BLaER1 treated with 17β-estradiol and CSF1 and Interleukin-3, amounts not matched to agents 10 nM and 100 nM (cell line): Measurements from ENCODE around the gene FBN3.
"Not testable (repeated sequence)": the region's sequence is repeated elsewhere in the genome, so short reads cannot be mapped to it uniquely, and the experiment has no call there.

Experiments used
- H3K27ac ChIP-seq, 11 experiments: shearing (Covaris generic); formaldehyde crosslinking; 2 replicates each; pipeline ENCODE4 v1.8.1; 2022
- H3K27me3 ChIP-seq, 11 experiments: shearing (Covaris generic); formaldehyde crosslinking; 2 replicates each; pipeline ENCODE4 v1.8.1; 2022
- H3K36me3 ChIP-seq, 11 experiments: shearing (Covaris generic); formaldehyde crosslinking; 2 replicates each; pipeline ENCODE4 v1.8.1; 2022
- H3K4me1 ChIP-seq, 10 experiments: shearing (Covaris generic); formaldehyde crosslinking; 2 replicates each; pipeline ENCODE4 v1.8.1; 2022
- H3K4me2 ChIP-seq, 11 experiments: shearing (Covaris generic); formaldehyde crosslinking; 2 replicates each; pipeline ENCODE4 v1.8.1; 2022
- H3K4me3 ChIP-seq, 10 experiments: shearing (Covaris generic); formaldehyde crosslinking; 2 replicates each; pipeline ENCODE4 v1.8.1; 2022
- H3K9ac ChIP-seq, 11 experiments: shearing (Covaris generic); formaldehyde crosslinking; 2 replicates each; pipeline ENCODE4 v1.8.1; 2022
- H3K9me3 ChIP-seq, 11 experiments: shearing (Covaris generic); formaldehyde crosslinking; replicated peaks in 1 of 11; 2 replicates each; pipeline ENCODE4 v1.8.1; 2022
- H4K20me1 ChIP-seq, 11 experiments: shearing (Covaris generic); formaldehyde crosslinking; 2 replicates each; pipeline ENCODE4 v1.8.1; 2022
- Cebpa-rat ChIP-seq, 11 experiments: shearing (Covaris generic); IDR thresholded peaks; 2 replicates each; pipeline ENCODE4 v1.8.1; 2022

FBN3 gene

GRCh38 chr19:8045872-8046568, 103.4 kb downstream of the FBN3 start:
- Histone ChIP-seq H3K4me1 (peaks cover 2 to 28% (median 21%) of the 10 kb centered on the region in 10 experiments), H3K9ac (no peak overlapping the region), H3K36me3 (no peaks in the 10 kb centered on the region), H4K20me1 (no peaks in the 10 kb centered on the region), H3K27ac (no peak overlapping the region), H3K4me2 (no peak overlapping the region), H3K9me3 (no peaks in the 10 kb centered on the region), H3K27me3 (no peaks in the 10 kb centered on the region), H3K4me3 (no peak overlapping the region)
- TF ChIP-seq Cebpa-rat (IDR thresholded peaks at IDR 0.05) = no peak

DNA sequence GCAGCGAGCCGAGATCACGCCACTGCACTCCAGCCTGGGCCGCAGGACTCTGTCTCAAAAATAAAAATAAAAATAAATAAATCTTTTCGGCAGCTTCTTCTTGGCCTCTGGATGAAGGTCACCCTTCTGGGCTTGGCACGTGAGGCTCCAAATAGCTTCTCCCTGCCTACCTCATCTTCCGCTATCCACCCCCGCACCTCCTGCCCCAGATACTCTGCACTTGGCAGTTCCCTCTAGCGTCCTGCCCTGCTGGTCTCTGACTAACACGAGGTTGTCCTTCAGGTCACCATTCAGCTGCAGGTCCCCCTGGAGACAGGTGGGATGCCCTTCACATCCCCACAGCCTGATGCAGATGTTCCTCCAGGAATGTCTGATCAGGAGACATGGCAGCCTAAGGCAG, 105.4 kb downstream of the FBN3 start:
- H3K27ac ChIP-seq = no peak overlapping the region
- no peak for TF ChIP-seq Cebpa-rat (IDR thresholded peaks at IDR 0.05)
- no peaks in the 10 kb centered on the region for H3K36me3 ChIP-seq
- no peaks in the 10 kb centered on the region for H4K20me1 ChIP-seq
- no peak overlapping the region for H3K9ac ChIP-seq
- H3K4me2 ChIP-seq = no peak overlapping the region
- no peak overlapping the region for H3K4me3 ChIP-seq
- peaks cover 0 to 20% (median 13%) of the 10 kb centered on the region in 10 experiments; a peak in 13 of 20 replicates for H3K4me1 ChIP-seq
- H3K9me3 ChIP-seq = no peaks in the 10 kb centered on the region
- no peaks in the 10 kb centered on the region for H3K27me3 ChIP-seq

GRCh38 chr19:8042900-8043299, 106.5 kb downstream of the FBN3 start:
- Histone ChIP-seq H3K4me1 (peaks cover 0 to 20% (median 13%) of the 10 kb centered on the region in 10 experiments; a peak in 13 of 20 replicates), H3K36me3 (no peaks in the 10 kb centered on the region), H3K27ac (no peak overlapping the region), H3K4me2 (no peak overlapping the region), H3K9me3 (no peaks in the 10 kb centered on the region), H3K4me3 (no peak overlapping the region), H3K27me3 (no peaks in the 10 kb centered on the region), H3K9ac (no peak overlapping the region), H4K20me1 (no peaks in the 10 kb centered on the region)
- no peak for TF ChIP-seq Cebpa-rat (IDR thresholded peaks at IDR 0.05)

DNA sequence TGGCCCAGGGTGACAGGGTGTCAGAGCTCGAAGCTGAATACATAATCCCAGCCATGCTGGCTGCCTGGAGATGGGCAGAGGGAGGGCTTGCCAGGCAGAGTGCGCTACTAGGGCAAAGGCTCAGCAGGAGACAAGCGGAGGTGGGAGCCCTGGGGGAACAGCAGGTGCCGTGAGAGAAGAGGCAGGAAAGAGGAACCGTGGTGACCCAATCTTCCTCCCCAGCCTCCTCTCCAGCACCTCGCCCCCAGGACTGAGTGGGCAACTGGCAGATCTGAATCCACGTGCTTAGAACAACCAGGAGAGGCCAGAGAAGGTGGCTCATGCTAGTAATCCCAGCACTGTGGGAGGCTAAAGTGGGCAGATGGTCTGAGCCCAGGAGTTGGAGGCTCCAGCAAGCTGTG, 107.9 kb downstream of the FBN3 start:
- no peak for TF ChIP-seq Cebpa-rat (IDR thresholded peaks at IDR 0.05)
- Histone ChIP-seq H3K27ac (no peak overlapping the region), H3K4me2 (peak overlapping the region in 5 of 11 experiments; percentile 1 to 36 (median 27); a peak in 7 of 22 replicates), H3K4me1 (peaks cover 0 to 22% (median 12%) of the 10 kb centered on the region in 10 experiments; a peak in 12 of 20 replicates), H3K27me3 (no peaks in the 10 kb centered on the region), H3K9me3 (no peaks in the 10 kb centered on the region), H4K20me1 (no peaks in the 10 kb centered on the region), H3K36me3 (no peaks in the 10 kb centered on the region), H3K4me3 (no peak overlapping the region), H3K9ac (no peak overlapping the region)

DNA sequence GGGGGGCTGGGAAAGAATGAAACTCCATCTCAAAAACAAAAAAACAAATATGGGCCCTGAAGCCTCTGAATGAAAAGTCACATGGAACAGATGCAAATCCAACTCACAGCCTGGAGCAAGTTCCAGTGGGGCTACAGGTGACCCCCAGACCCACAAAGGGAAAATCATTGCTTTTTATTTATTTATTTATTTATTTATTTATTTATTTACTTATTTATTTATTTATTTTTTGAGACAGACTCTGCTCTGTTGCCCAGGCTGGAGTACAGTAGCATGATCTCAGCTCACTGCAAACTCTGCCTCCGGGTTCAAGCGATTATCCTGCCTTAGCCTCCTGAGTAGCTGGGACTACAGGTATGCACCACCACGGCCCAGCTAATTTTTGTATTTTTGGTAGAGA, 110.2 kb downstream of the FBN3 start:
- no peaks in the 10 kb centered on the region for H3K9me3 ChIP-seq
- H4K20me1 ChIP-seq = no peaks in the 10 kb centered on the region
- peaks cover 0 to 25% (median 9%) of the 10 kb centered on the region in 10 experiments; a peak in 12 of 20 replicates for H3K4me1 ChIP-seq
- TF ChIP-seq Cebpa-rat (IDR thresholded peaks at IDR 0.05) = no peak
- H3K4me2 ChIP-seq = no peak overlapping the region
- H3K27ac ChIP-seq = no peak overlapping the region
- H3K9ac ChIP-seq = no peak overlapping the region
- no peaks in the 10 kb centered on the region for H3K36me3 ChIP-seq
- no peaks in the 10 kb centered on the region for H3K27me3 ChIP-seq
- no peak overlapping the region for H3K4me3 ChIP-seq

- H3K9me3 ChIP-seq = no peaks in the 10 kb centered on the region
- H3K9ac ChIP-seq = no peak overlapping the region
- H3K4me2 ChIP-seq = no peak overlapping the region
- peaks cover 0 to 25% (median 9%) of the 10 kb centered on the region in 10 experiments; a peak in 12 of 20 replicates for H3K4me1 ChIP-seq
- no peak overlapping the region for H3K4me3 ChIP-seq
- H4K20me1 ChIP-seq = no peaks in the 10 kb centered on the region
- no peaks in the 10 kb centered on the region for H3K36me3 ChIP-seq
- TF ChIP-seq Cebpa-rat (IDR thresholded peaks at IDR 0.05) = no peak
- no peaks in the 10 kb centered on the region for H3K27me3 ChIP-seq
- H3K27ac ChIP-seq = no peak overlapping the region
Observed at GRCh38 chr19:8038815-8039214, 110.6 kb downstream of the FBN3 start.

GRCh38 chr19:8036434-8037099, 112.8 kb downstream of the FBN3 start:
- Histone ChIP-seq H3K36me3 (no peaks in the 10 kb centered on the region), H3K4me3 (no peak overlapping the region), H3K4me2 (peak overlapping the region in 2 of 11 experiments; percentile 12 to 31; a peak in 1 of 22 replicates), H3K27ac (no peak overlapping the region), H4K20me1 (no peaks in the 10 kb centered on the region), H3K9ac (no peak overlapping the region), H3K4me1 (peaks cover 0 to 24% (median 6%) of the 10 kb centered on the region in 10 experiments; a peak in 12 of 20 replicates), H3K9me3 (no peaks in the 10 kb centered on the region), H3K27me3 (no peaks in the 10 kb centered on the region)
- no peak for TF ChIP-seq Cebpa-rat (IDR thresholded peaks at IDR 0.05)

DNA sequence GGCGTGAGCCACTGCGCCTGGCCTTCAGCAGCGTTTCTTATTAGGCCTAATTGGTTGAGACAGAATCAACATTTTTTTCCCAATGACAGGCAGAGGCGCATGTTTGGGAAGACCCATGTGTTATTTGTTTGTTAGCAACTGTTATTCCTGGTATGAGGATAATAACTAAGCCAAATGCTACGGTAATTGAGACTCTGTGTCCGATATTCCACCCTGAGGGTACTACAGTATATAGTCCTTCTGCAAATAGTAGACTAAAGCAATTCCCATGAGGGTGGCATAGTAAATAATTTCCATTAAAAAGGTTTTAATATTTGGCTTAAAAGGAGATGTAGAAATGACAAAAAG, 115.2 kb downstream of the FBN3 start:
- Histone ChIP-seq H4K20me1 (no peaks in the 10 kb centered on the region), H3K4me2 (no peak overlapping the region), H3K27me3 (no peaks in the 10 kb centered on the region), H3K4me3 (no peak overlapping the region), H3K9ac (no peak overlapping the region), H3K4me1 (peaks cover 0 to 16% (median 3%) of the 10 kb centered on the region in 10 experiments; a peak in 8 of 20 replicates), H3K9me3 (no peaks in the 10 kb centered on the region), H3K36me3 (no peaks in the 10 kb centered on the region), H3K27ac (no peak overlapping the region)
- no peak for TF ChIP-seq Cebpa-rat (IDR thresholded peaks at IDR 0.05)

DNA sequence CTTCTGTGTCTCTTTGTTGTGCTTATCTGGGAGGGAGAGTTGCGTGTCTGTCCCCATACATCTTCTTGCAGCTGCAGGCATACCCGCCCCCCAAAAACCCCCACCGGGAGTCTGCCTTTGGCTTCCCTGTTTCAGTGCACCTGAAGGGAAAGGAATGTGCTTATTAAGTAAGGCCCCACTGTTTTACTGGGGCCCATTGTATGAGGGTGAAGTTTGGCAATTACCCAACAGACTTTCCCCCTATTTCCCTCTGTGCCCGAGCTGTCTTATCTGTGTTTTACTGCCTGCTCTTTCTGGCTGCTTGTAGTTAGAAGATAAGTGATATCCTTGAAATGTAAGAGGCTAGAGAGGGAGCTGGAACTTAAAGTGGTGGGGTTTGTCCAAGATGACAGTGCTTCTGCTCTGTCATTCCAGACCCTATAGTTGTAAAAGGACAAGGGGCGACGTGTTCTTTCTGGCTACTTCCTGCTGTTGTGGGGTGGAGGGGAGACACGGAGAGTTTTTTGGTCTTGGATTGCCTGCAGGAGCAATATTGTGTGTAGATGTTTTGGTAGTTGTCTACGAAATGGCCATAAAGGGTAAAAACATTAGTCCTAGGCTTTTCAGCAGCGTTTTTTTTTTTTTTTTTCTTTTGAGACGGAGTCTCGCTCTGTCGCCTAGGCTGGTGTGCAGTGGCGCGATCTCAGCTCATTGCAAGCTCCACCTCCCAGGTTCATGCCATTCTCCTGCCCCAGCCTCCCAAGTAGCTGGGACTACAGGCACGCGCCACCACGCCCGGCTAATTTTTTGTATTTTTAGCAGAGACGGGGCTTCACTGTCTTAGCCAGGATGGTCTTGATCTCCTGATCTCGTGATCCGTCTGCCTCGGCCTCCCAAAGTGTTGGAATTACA, 115.9 kb downstream of the FBN3 start:
- not testable (repeated sequence) for H3K9ac ChIP-seq, H3K4me3 ChIP-seq, H4K20me1 ChIP-seq, H3K4me2 ChIP-seq, H3K36me3 ChIP-seq, H3K27me3 ChIP-seq, H3K9me3 ChIP-seq, H3K27ac ChIP-seq
- peaks cover 0 to 20% (median 9%) of the 10 kb centered on the region in 10 experiments; a peak in 14 of 20 replicates for H3K4me1 ChIP-seq
